CD14-positive monocyte (primary cell): Measurements from ENCODE around the gene NBEAL1. TPM values are rescaled to one million over a fixed set of nuclear protein-coding genes. Genes with fewer than 3 reads are reported as not detected.
"Not testable (repeated sequence)": the region's sequence is repeated elsewhere in the genome, so short reads cannot be mapped to it uniquely, and the experiment has no call there.

Experiments used
- DNase-seq, 3 donors: peaks; one replicate each; pipeline ENCODE4 v3.0.0-alpha.2; 2011 to 2022
- H2AFZ ChIP-seq: 2 replicates; pipeline ENCODE4 v1.6.0; 2012; ENCODE audit warnings: mild to moderate bottlenecking, low read depth, low read length, inconsistent platforms; ENCODE audit not compliant: insufficient read depth, poor library complexity, severe bottlenecking
- H3K27ac ChIP-seq, 2 donors: 1 replicate in 1 of 2; 2 replicates in 1 of 2; pipeline ENCODE4 v1.5.1; 2012 to 2013; ENCODE audit warnings: low read length in 2 of 2, control low read depth in 1 of 2, inconsistent platforms in 1 of 2, low read depth in 1 of 2, mild to moderate bottlenecking in 1 of 2
- H3K27me3 ChIP-seq, 2 donors: one replicate each; pipeline versions ENCODE4 v1.6.0 to v1.6.1; 2011 to 2013; ENCODE audit warnings: low read length in 2 of 2; ENCODE audit not compliant: control insufficient read depth in 2 of 2, insufficient read depth in 2 of 2
- H3K36me3 ChIP-seq, 2 donors: replicated peaks in 1 of 2; 1 replicate in 1 of 2; 2 replicates in 1 of 2; pipeline versions ENCODE4 v1.5.1 to v1.6.1; 2012 to 2013; ENCODE audit warnings: low read length in 2 of 2, control low read depth in 1 of 2, inconsistent platforms in 1 of 2, mild to moderate bottlenecking in 1 of 2; ENCODE audit not compliant: insufficient read depth in 2 of 2, control insufficient read depth in 1 of 2
- H3K4me1 ChIP-seq, 2 donors: 1 replicate in 1 of 2; 2 replicates in 1 of 2; pipeline versions ENCODE4 v1.5.1 to v1.6.1; 2012 to 2013; ENCODE audit warnings: low read length in 2 of 2, control low read depth in 1 of 2, inconsistent platforms in 1 of 2, mild to moderate bottlenecking in 1 of 2, moderate library complexity in 1 of 2; ENCODE audit not compliant: insufficient read depth in 2 of 2, control insufficient read depth in 1 of 2
- H3K4me2 ChIP-seq: replicated peaks from 2 replicates; pipeline ENCODE3; 2012; ENCODE audit warnings: low read length, moderate library complexity, mild to moderate bottlenecking; ENCODE audit not compliant: poor library complexity, severe bottlenecking; ENCODE audit errors: extremely low read depth
- H3K4me3 ChIP-seq, 3 experiments: fragments of 200-600 bp in 1 of 3; sonication (generic) in 1 of 3; replicated peaks in 1 of 3; 1 replicate in 2 of 3; 2 replicates in 1 of 3; pipeline ENCODE4 v1.5.1; 2011 to 2013; ENCODE audit warnings: low read length in 3 of 3, mild to moderate bottlenecking in 3 of 3, control low read depth in 2 of 3, low read depth in 2 of 3, inconsistent platforms in 1 of 3, moderate library complexity in 1 of 3
- H3K79me2 ChIP-seq: 2 replicates; pipeline ENCODE4 v1.6.0; 2012; ENCODE audit warnings: mild to moderate bottlenecking, control low read depth, inconsistent platforms, low read length, moderate library complexity; ENCODE audit not compliant: insufficient read depth
- H3K9ac ChIP-seq: 2 replicates; pipeline ENCODE4 v1.6.0; 2017; ENCODE audit warnings: low read length, mild to moderate bottlenecking; ENCODE audit not compliant: insufficient read depth, poor library complexity, severe bottlenecking
- H3K9me3 ChIP-seq, 2 donors: replicated peaks in 1 of 2; 1 replicate in 1 of 2; 2 replicates in 1 of 2; pipeline versions ENCODE4 v1.5.1 to v1.6.1; 2012 to 2013; ENCODE audit warnings: low read length in 2 of 2, control low read depth in 1 of 2; ENCODE audit not compliant: control insufficient read depth in 1 of 2, insufficient read depth in 1 of 2
- H4K20me1 ChIP-seq: 2 replicates; pipeline ENCODE4 v1.6.0; 2012; ENCODE audit warnings: mild to moderate bottlenecking, low read length, control low read depth, moderate library complexity; ENCODE audit not compliant: insufficient read depth
- H3K27ac Mint-ChIP-seq, 7 donors: one replicate each; pipeline ENCODE4 v1.8.0; 2020; ENCODE audit warnings: mild to moderate bottlenecking in 7 of 7, mixed read lengths in 7 of 7, moderate library complexity in 6 of 7, inconsistent platforms in 2 of 7
- H3K27me3 Mint-ChIP-seq, 3 donors: one replicate each; pipeline ENCODE4 v1.8.0; 2021 to 2022; ENCODE audit warnings: low read depth in 3 of 3, mild to moderate bottlenecking in 3 of 3, mixed read lengths in 3 of 3, moderate library complexity in 3 of 3, inconsistent platforms in 1 of 3
- H3K36me3 Mint-ChIP-seq, 2 donors: one replicate each; pipeline ENCODE4 v1.8.0; 2020; ENCODE audit warnings: mixed read lengths in 2 of 2, inconsistent platforms in 1 of 2, mild to moderate bottlenecking in 1 of 2
- H3K4me1 Mint-ChIP-seq: one replicate; pipeline ENCODE4 v1.8.0; 2020; ENCODE audit warnings: mild to moderate bottlenecking, mixed read lengths
- H3K4me3 Mint-ChIP-seq, 2 donors: one replicate each; pipeline ENCODE4 v1.8.0; 2020; ENCODE audit warnings: mild to moderate bottlenecking in 2 of 2, mixed read lengths in 2 of 2, moderate library complexity in 1 of 2
- H3K9me3 Mint-ChIP-seq, 7 donors: one replicate each; pipeline ENCODE4 v1.8.0; 2020 to 2022; ENCODE audit warnings: mixed read lengths in 7 of 7, mild to moderate bottlenecking in 6 of 7, moderate library complexity in 6 of 7, inconsistent platforms in 2 of 7
- CTCF ChIP-seq: fragments of 200-600 bp; IDR thresholded peaks from one replicate; pipeline ENCODE4 v1.8.0; 2022; ENCODE audit warnings: antibody characterized with exemption, mild to moderate bottlenecking
- whole genome bisulfite sequencing: methylation state at CpG from one replicate; pipeline ENCODE4 v1.1.5; 2013; ENCODE audit warnings: missing lambda C conversion rate; ENCODE audit not compliant: insufficient coverage; 5-methylcytosine and 5-hydroxymethylcytosine counted together
- intact Hi-C, 2 donors: fragments of 100-400 bp; cut with micrococcal nuclease; formaldehyde crosslinking; loops; one replicate each; pipeline versions ENCODE4 v1.15.0 to v1.15.1; 2023
- polyA minus RNA-seq: library from RNA; depleted of rRNA, polyadenylated mRNA; stranded (reverse); fragments of >200 nt; gene quantifications from 2 replicates; pipeline ENCODE4 v1.2.3, GENCODE V29; 2012
- polyA plus RNA-seq, 3 donors: library from polyadenylated mRNA; depleted of rRNA in 1 of 3; unstranded in 2 of 3; stranded (reverse) in 1 of 3; fragments of 300-500 nt in 2 of 3; fragments of >200 nt in 1 of 3; fragmentation: Illumina TruSeq in 2 of 3; gene quantifications; 1 replicate in 2 of 3; 2 replicates in 1 of 3; pipeline ENCODE4 v1.2.3, GENCODE V29; 2012 to 2021
- total RNA-seq, 12 experiments: library from RNA in 1 of 12; stranded (reverse) in 1 of 12; fragments of 120-200 nt in 1 of 12; gene quantifications; one replicate each; pipeline ENCODE4 v1.2.4 and lab custom pipeline; 2013 to 2026; ENCODE audit warnings: mixed read lengths in 6 of 12, inconsistent platforms in 1 of 12

NBEAL1 gene
- total RNA-seq (2013): 10.6 TPM
- 1 to 10 TPM; 2.5 to 5.3 (median 4.4) TPM for polyA plus RNA-seq
- polyA minus RNA-seq: 4.6 and 9.7 TPM in 2 replicates
- 17.0 to 53.4 (median 43.6) reads per million in 11 experiments for total RNA-seq (lab: John Stamatoyannopoulos, UW)

- Histone ChIP-seq H3K4me3 (peak within 1 kb of the TSS; percentile 81 to 98 (median 92)), H3K4me1 (peaks cover 15 to 20% of the 10 kb centered on the region in 2 donors), H3K27me3 (no peaks in the 10 kb centered on the region), H3K9ac (peak within 1 kb of the TSS; percentile 85), H3K36me3 (no peaks in the 10 kb centered on the region), H3K4me2 (peak within 1 kb of the TSS; percentile 90), H3K27ac (peak within 1 kb of the TSS; percentile 81 to 97), H4K20me1 (no peaks in the 10 kb centered on the region), H3K9me3 (no peaks in the 10 kb centered on the region), H3K79me2 (peaks cover 4% of the 10 kb centered on the region), H2AFZ (peak within 1 kb of the TSS; percentile 74)
- Mint-ChIP-seq H3K36me3 (peaks cover 5 to 9% of the 10 kb centered on the region in 2 donors), H3K4me3 (peak within 1 kb of the TSS; percentile 96 to 98), H3K27ac (peak within 1 kb of the TSS; percentile 97 to 99 (median 97)), H3K9me3 (no peaks in the 10 kb centered on the region), H3K4me1 (peaks cover 24% of the 10 kb centered on the region), H3K27me3 (peaks cover 0 to 3% (median 0%) of the 10 kb centered on the region in 3 donors)
- intact Hi-C loops: loop anchor here (1.0 to 10.0 kb wide), 6 partner anchors 47 to 640 kb away; partner anchors contain the start of genes WDR12 (in 2 of the 2), BMPR2 (in 1 of the 2), CARF (in 1 of the 2) and CYP20A1 (in 1 of the 2)
- under 1% methylated on average over 58 of the region's 59 CpGs for WGBS
- TF ChIP-seq CTCF: no peak
- DNase-seq: peak; percentile 98 to 100 (median 99)
These were observed at the start of gene NBEAL1 for GRCh38 chr2:203014456-203015199. NBEAL1 (plus strand) TSS chr2:203014875; CDS start chr2:203016385, 1,510 bp downstream.

DNA sequence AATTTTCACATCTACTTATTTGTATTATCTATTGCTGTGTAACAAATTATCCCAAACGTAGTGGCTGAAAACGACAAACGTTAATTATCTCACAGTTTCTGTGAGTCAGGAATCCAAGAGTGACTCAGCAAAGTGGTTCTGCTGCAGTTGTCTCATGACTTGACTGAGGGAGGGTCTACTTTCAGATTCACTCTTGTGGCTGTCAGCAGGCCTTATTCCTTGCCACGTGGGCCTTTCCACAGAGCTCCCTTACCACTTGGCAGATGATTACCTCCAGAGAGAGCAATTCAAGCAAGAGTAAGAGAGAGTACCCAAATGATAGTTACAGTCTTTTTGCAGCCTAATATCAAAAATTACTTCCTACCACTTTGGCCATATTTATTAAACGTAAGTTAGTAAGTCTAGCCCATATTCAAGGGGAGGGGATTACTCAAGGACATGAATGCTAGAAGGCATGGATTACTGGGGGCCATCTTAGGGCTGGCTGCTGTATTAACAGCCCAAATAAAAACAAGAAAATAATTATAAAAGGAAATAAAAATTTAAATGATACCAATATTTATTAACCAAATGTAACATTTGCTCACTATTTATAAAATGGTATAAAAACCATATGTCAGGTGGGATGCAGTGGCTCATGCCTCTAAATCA lies 48.7 kb upstream of the NBEAL1 start:
- WGBS: 0% methylated on average over 1 of the region's 5 CpGs
- peak; percentile 62 to 81 (median 65) for DNase-seq
- no peak for TF ChIP-seq CTCF
- Mint-ChIP-seq H3K36me3 (peaks cover 10 to 17% of the 10 kb centered on the region in 2 donors), H3K4me3 (peak overlapping the region in 1 of 2 donors; percentile 48), H3K4me1 (peaks cover 4% of the 10 kb centered on the region), H3K27ac (peak overlapping the region in 6 of 7 donors; percentile 35 to 81 (median 70)), H3K9me3 (no peaks in the 10 kb centered on the region), H3K27me3 (peaks cover 0 to 2% (median 0%) of the 10 kb centered on the region in 3 donors)
- no peaks in the 10 kb centered on the region for H3K27me3 ChIP-seq
- H3K27ac ChIP-seq: peak overlapping the region in 1 of 2 donors; percentile 6
- H3K4me2 ChIP-seq: peak overlapping the region; percentile 5
- H3K4me3 ChIP-seq: no peak overlapping the region
- no peak overlapping the region for H2AFZ ChIP-seq
- peaks cover 0 to 4% of the 10 kb centered on the region in 2 donors for H3K4me1 ChIP-seq
- intact Hi-C loops: loop anchor here in 1 of 2 donors (5.0 kb wide), 1 partner anchor 46 kb away; the partner anchor contains the start of gene NBEAL1
- no peaks in the 10 kb centered on the region for H3K79me2 ChIP-seq
- H3K9ac ChIP-seq: no peak overlapping the region
- no peaks in the 10 kb centered on the region for H3K9me3 ChIP-seq
- peaks cover 2 to 3% of the 10 kb centered on the region in 2 donors for H3K36me3 ChIP-seq
- no peaks in the 10 kb centered on the region for H4K20me1 ChIP-seq

DNA sequence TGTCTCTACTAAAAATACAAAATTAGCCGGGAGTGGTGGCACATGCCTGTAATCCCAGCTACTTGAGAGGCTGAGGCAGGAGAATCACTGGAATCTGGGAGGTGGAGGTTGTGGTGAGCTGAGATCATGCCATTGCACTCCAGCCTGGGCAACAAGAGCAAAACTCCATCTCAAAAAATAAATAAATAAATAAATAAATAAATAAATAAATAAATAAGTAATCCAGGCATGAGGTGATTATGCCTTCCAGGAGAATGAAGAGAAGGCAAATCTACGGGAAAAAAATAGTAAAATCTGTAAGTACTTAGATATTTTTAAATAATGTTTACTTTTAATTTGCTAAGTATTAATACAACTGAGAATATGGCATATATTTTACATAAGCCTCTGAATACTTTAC lies 45.3 kb upstream of the NBEAL1 start:
- not testable (repeated sequence) for H3K27ac ChIP-seq, H3K4me1 Mint-ChIP-seq, H3K4me2 ChIP-seq, H4K20me1 ChIP-seq, H3K4me3 ChIP-seq, H3K79me2 ChIP-seq, H3K27me3 Mint-ChIP-seq, H3K9me3 Mint-ChIP-seq, H3K4me3 Mint-ChIP-seq, H3K9ac ChIP-seq, H2AFZ ChIP-seq, H3K9me3 ChIP-seq, H3K4me1 ChIP-seq, H3K36me3 ChIP-seq, H3K27ac Mint-ChIP-seq, DNase-seq, H3K27me3 ChIP-seq
- peaks cover 6 to 13% of the 10 kb centered on the region in 2 donors for H3K36me3 Mint-ChIP-seq
- intact Hi-C loops: loop anchor here in 1 of 2 donors (5.0 kb wide), 1 partner anchor 43 kb away; the partner anchor contains the start of gene NBEAL1
- no CpG with 5 or more reads among the region's 2 CpGs for WGBS
